Neural progenitor cell (in vitro differentiated cells): ENCODE results near the gene XRCC3.

ENCODE experiments used
- EZH2phosphoT487 ChIP-seq: fragments of 200-600 bp; sonication (generic); IDR thresholded peaks from 2 replicates; pipeline ENCODE4 v1.6.1; 2017; ENCODE audit warnings: antibody characterized with exemption
- TF ChIP-seq, protein P1 (sequence below): fragments of 200-600 bp; sonication (generic); IDR thresholded peaks from 2 replicates; pipeline ENCODE4 v1.5.1; 2017; ENCODE audit warnings: antibody characterized with exemption, mild to moderate bottlenecking

DNA sequence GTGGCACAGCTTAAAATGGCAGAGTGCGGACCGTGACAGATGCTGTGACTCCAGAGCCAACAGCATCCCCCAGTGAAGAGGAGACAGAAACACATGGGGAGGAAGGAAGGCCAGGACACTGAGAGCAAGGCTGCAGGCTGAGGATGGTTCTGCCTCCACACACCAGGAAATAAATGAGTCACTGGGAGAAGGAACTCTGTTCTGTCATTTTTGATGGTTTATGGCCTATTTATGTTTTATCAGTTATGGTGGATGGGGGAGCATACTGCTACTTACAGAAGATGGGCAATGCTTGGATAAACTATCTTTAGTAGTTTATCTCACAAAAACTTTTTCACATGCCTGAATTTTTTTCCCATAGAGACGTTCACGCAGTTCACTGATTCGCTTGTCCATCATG, 34.2 kb upstream of the XRCC3 start:
- no peak for TF ChIP-seq EZH2phosphoT487
- TF ChIP-seq, protein P1, sequence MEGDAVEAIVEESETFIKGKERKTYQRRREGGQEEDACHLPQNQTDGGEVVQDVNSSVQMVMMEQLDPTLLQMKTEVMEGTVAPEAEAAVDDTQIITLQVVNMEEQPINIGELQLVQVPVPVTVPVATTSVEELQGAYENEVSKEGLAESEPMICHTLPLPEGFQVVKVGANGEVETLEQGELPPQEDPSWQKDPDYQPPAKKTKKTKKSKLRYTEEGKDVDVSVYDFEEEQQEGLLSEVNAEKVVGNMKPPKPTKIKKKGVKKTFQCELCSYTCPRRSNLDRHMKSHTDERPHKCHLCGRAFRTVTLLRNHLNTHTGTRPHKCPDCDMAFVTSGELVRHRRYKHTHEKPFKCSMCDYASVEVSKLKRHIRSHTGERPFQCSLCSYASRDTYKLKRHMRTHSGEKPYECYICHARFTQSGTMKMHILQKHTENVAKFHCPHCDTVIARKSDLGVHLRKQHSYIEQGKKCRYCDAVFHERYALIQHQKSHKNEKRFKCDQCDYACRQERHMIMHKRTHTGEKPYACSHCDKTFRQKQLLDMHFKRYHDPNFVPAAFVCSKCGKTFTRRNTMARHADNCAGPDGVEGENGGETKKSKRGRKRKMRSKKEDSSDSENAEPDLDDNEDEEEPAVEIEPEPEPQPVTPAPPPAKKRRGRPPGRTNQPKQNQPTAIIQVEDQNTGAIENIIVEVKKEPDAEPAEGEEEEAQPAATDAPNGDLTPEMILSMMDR = no peak
